Fibroblast of lung (primary cell): ENCODE results near the gene KIAA0232. TPM values are rescaled to one million over a fixed set of nuclear protein-coding genes. Genes with fewer than 3 reads are reported as not detected.

Experiments
- DNase-seq, 2 donors: peaks; one replicate each; pipeline versions ENCODE4 v3.0.0 to v3.0.0-alpha.2; 2010; ENCODE audit warnings: low read depth in 2 of 2
- H2AFZ ChIP-seq: 2 replicates; pipeline ENCODE4 v1.5.1; 2012; ENCODE audit warnings: low read length, control low read depth, inconsistent platforms
- H3K27ac ChIP-seq: 2 replicates; pipeline ENCODE4 v1.5.1; 2011; ENCODE audit warnings: low read length, control low read depth; ENCODE audit not compliant: insufficient read depth
- H3K27me3 ChIP-seq: 2 replicates; pipeline ENCODE4 v1.5.1; 2011; ENCODE audit warnings: mild to moderate bottlenecking, low read length; ENCODE audit not compliant: control insufficient read depth, insufficient read depth
- H3K36me3 ChIP-seq: 2 replicates; pipeline ENCODE4 v1.5.1; 2011; ENCODE audit warnings: low read length; ENCODE audit not compliant: control insufficient read depth, insufficient read depth
- H3K4me1 ChIP-seq: 2 replicates; pipeline ENCODE4 v1.5.1; 2011; ENCODE audit warnings: low read length; ENCODE audit not compliant: control insufficient read depth, insufficient read depth; ENCODE audit errors: extremely low read depth
- H3K4me2 ChIP-seq: 2 replicates; pipeline ENCODE4 v1.5.1; 2011; ENCODE audit warnings: low read length, control low read depth; ENCODE audit not compliant: insufficient read depth; ENCODE audit errors: extremely low read depth
- H3K4me3 ChIP-seq, 4 experiments: fragments of 200-600 bp in 1 of 4; sonication (generic) in 1 of 4; replicated peaks in 1 of 4; 2 replicates each; pipeline ENCODE4 v1.5.1; 2011 to 2016; ENCODE audit warnings: low read length in 4 of 4, low read depth in 3 of 4, mild to moderate bottlenecking in 3 of 4, control low read depth in 2 of 4, inconsistent platforms in 1 of 4, mixed read lengths in 1 of 4; ENCODE audit not compliant: insufficient read depth in 1 of 4; ENCODE audit errors: control extremely low read depth in 1 of 4
- H3K79me2 ChIP-seq: 2 replicates; pipeline ENCODE4 v1.5.1; 2012; ENCODE audit warnings: mild to moderate bottlenecking, low read length, inconsistent platforms; ENCODE audit not compliant: control insufficient read depth, insufficient read depth
- H3K9ac ChIP-seq: 2 replicates; pipeline ENCODE4 v1.5.1; 2011; ENCODE audit warnings: mild to moderate bottlenecking, low read length, control low read depth; ENCODE audit not compliant: insufficient read depth
- H3K9me3 ChIP-seq: 2 replicates; pipeline ENCODE4 v1.5.1; 2012; ENCODE audit warnings: low read depth, low read length; ENCODE audit not compliant: control insufficient read depth, insufficient read depth
- H4K20me1 ChIP-seq: 2 replicates; pipeline ENCODE4 v1.5.1; 2011; ENCODE audit warnings: low read length; ENCODE audit not compliant: control insufficient read depth, insufficient read depth; ENCODE audit errors: extremely low read depth
- EZH2 ChIP-seq: IDR thresholded peaks from 2 replicates; pipeline ENCODE4 v1.5.1; 2012; ENCODE audit warnings: low read length, control low read depth, mild to moderate bottlenecking; ENCODE audit errors: missing control alignments
- polyA plus RNA-seq, 2 donors: library from polyadenylated mRNA; depleted of rRNA in 1 of 2; stranded (reverse) in 1 of 2; unstranded in 1 of 2; fragments of >200 nt; gene quantifications; 2 replicates each; pipeline ENCODE4 v1.2.1, GENCODE V29; 2011 to 2012; ENCODE audit warnings: missing spikeins in 1 of 2
- total RNA-seq: library from RNA; depleted of rRNA; stranded (reverse); fragments of >200 nt; gene quantifications from 2 replicates; pipeline ENCODE4 v1.2.1, GENCODE V29; 2014
- TF ChIP-seq, protein P1 (sequence below), 2 donors: IDR thresholded peaks in 1 of 2; conservative IDR thresholded peaks in 1 of 2; 1 replicate in 1 of 2; 2 replicates in 1 of 2; pipeline ENCODE4 v1.5.1; 2011 to 2012; ENCODE audit warnings: low read length in 2 of 2, control low read depth in 1 of 2, inconsistent platforms in 1 of 2, low read depth in 1 of 2, mild to moderate bottlenecking in 1 of 2

The KIAA0232 gene
- total and polyA plus RNA-seq, 2 donors (not counting 1 experiment from before 2014, with no cell fraction given) = 18.0 to 18.8 TPM

DNA sequence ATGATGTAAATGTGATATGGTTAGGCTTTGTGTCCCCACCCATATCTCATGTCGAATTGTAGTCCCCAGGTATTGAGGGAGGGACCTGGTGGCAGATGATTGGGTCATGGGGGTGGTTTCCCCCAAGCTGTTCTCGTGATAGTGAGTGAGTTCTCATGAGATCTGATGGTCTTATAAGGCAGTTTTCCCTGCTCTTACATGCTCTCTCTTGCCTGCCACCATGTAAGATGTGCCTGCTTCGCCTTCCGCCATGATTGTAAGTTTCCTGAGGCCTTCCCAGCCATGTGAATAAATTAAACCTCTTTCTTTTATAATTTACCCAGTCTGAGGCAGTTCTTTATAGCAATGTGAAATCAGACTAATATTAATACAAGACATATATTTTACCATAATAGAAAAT is 42.6 kb upstream of the KIAA0232 start:
- Histone ChIP-seq H3K36me3 (no peaks in the 10 kb centered on the region), H3K9me3 (no peaks in the 10 kb centered on the region), H3K27ac (no peak overlapping the region), H2AFZ (no peak overlapping the region), H3K9ac (no peak overlapping the region), H4K20me1 (no peaks in the 10 kb centered on the region), H3K4me1 (no peaks in the 10 kb centered on the region), H3K4me2 (no peak overlapping the region), H3K79me2 (no peaks in the 10 kb centered on the region), H3K27me3 (no peaks in the 10 kb centered on the region), H3K4me3 (no peak overlapping the region)
- TF ChIP-seq EZH2 = no peak
- TF ChIP-seq, protein P1, sequence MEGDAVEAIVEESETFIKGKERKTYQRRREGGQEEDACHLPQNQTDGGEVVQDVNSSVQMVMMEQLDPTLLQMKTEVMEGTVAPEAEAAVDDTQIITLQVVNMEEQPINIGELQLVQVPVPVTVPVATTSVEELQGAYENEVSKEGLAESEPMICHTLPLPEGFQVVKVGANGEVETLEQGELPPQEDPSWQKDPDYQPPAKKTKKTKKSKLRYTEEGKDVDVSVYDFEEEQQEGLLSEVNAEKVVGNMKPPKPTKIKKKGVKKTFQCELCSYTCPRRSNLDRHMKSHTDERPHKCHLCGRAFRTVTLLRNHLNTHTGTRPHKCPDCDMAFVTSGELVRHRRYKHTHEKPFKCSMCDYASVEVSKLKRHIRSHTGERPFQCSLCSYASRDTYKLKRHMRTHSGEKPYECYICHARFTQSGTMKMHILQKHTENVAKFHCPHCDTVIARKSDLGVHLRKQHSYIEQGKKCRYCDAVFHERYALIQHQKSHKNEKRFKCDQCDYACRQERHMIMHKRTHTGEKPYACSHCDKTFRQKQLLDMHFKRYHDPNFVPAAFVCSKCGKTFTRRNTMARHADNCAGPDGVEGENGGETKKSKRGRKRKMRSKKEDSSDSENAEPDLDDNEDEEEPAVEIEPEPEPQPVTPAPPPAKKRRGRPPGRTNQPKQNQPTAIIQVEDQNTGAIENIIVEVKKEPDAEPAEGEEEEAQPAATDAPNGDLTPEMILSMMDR (conservative IDR thresholded peaks at IDR 0.05 in 1 of 2, IDR thresholded peaks at IDR 0.05 in 1 of 2; ENCODE audit: low read depth in 1 of 2, low read length in 2 of 2) = no peak
- no peak for DNase-seq

DNA sequence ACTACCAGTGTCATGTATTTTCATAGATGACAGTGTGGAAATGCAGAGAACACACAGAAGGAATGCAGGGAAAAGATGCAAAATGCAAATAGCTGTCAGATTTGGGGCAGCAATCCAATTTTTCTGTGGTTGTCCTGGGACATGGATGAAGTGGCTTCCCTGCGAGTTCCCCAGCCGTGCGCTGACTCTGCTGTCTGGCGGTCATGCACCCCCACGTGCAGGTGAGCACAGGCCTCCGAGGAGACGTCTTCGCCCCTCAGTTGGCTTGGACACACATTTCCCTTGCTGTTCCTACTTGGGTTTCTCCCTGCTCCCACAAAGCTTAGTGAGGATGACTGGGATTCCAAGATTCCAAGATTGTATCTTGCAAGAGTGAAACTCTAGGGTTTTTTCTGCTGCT is 42.2 kb upstream of the KIAA0232 start:
- H3K9ac ChIP-seq = no peak overlapping the region
- no peak for DNase-seq
- no peak overlapping the region for H2AFZ ChIP-seq
- no peak overlapping the region for H3K4me2 ChIP-seq
- TF ChIP-seq, protein P1 (conservative IDR thresholded peaks at IDR 0.05 in 1 of 2, IDR thresholded peaks at IDR 0.05 in 1 of 2; ENCODE audit: low read depth in 1 of 2, low read length in 2 of 2) = no peak
- TF ChIP-seq EZH2 = no peak
- H3K9me3 ChIP-seq = no peaks in the 10 kb centered on the region
- no peak overlapping the region for H3K27ac ChIP-seq
- no peaks in the 10 kb centered on the region for H3K79me2 ChIP-seq
- H3K27me3 ChIP-seq = no peaks in the 10 kb centered on the region
- no peaks in the 10 kb centered on the region for H3K36me3 ChIP-seq
- H3K4me1 ChIP-seq = no peaks in the 10 kb centered on the region
- no peaks in the 10 kb centered on the region for H4K20me1 ChIP-seq
- H3K4me3 ChIP-seq = no peak overlapping the region

DNA sequence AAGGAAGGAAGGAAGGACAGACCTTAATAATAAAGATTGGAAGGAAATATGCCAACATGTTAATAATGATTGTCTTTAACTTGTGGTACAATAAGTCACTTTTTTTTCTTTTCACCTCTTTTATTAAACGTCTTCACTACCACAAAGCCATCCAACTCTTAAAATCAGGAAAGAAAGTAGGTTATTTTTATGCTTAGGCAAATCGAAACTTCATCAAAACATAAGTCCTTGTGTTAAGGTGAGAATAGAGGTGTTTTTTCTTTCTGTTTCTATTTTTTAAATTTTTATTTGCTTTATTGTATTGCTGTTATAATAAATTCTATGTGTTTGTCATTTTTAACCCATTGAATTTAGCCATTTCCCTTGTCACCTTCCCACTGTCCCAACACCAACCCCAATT is 40.0 kb upstream of the KIAA0232 start:
- no peak overlapping the region for H3K9ac ChIP-seq
- H3K27ac ChIP-seq = no peak overlapping the region
- H3K9me3 ChIP-seq = no peaks in the 10 kb centered on the region
- no peak for DNase-seq
- TF ChIP-seq, protein P1 (conservative IDR thresholded peaks at IDR 0.05 in 1 of 2, IDR thresholded peaks at IDR 0.05 in 1 of 2; ENCODE audit: low read depth in 1 of 2, low read length in 2 of 2) = no peak
- TF ChIP-seq EZH2 = no peak
- no peak overlapping the region for H3K4me3 ChIP-seq
- no peak overlapping the region for H2AFZ ChIP-seq
- H3K4me1 ChIP-seq = no peaks in the 10 kb centered on the region
- H3K36me3 ChIP-seq = no peaks in the 10 kb centered on the region
- H3K79me2 ChIP-seq = no peaks in the 10 kb centered on the region
- no peaks in the 10 kb centered on the region for H4K20me1 ChIP-seq
- no peak overlapping the region for H3K4me2 ChIP-seq
- no peaks in the 10 kb centered on the region for H3K27me3 ChIP-seq
